ENCODE data around the gene KAT6B. TPM values are rescaled to one million over a fixed set of nuclear protein-coding genes. Genes with fewer than 3 reads are reported as not detected.

KAT6B gene
- total RNA-seq, 1 donor from 2014 or later: 21.7 TPM

DNA sequence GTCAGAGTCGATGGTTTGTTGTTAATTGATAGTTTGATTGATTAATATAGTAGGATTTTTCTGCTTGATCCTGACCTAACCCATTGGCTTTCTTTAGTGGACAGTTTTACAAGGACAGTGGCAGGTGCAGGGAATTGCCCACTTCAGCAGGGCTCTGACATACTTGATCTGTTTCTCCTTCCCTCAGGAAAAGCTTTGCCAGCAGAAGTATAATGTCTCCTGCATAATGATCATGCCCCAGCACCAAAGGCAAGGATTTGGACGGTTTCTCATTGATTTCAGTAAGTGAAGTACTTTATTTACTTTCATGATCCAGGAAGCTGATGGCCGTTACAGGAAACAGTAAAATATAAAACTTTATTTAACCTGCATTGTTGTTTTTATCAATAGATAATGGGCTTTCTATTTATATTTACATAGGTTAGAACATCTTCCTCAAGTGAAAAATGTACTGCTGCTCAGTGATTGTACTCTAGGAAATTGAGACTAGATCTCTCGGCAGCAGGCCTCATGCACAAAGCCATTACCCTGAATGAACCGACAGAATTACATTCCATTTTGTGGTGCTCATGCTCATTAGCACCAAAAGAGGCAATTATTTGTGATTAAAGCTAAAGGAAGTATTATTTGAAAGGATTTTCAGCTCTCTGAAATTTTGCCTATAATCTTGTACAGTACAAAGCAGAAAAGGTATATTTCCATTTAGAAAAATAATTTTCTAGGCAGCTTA lies 162.6 kb downstream of the KAT6B start:
- no peaks in the 10 kb centered on the region for H3K27me3 Mint-ChIP-seq (ENCODE audit: low read depth, unreplicated experiment)
- Histone ChIP-seq H3K4me1 (ENCODE audit: insufficient read depth, low read length) (no peaks in the 10 kb centered on the region), H4K20me1 (ENCODE audit: insufficient read depth, low read length) (peaks cover 5% of the 10 kb centered on the region), H3K36me3 (ENCODE audit: insufficient read depth, low read length) (peaks cover 8% of the 10 kb centered on the region), H3K9ac (ENCODE audit: low read length) (no peak overlapping the region), H3K27me3 (ENCODE audit: insufficient read depth, low read length) (no peaks in the 10 kb centered on the region), H3K27ac (ENCODE audit: low read depth, low read length) (no peak overlapping the region), H3K79me2 (ENCODE audit: insufficient read depth, low read length) (no peaks in the 10 kb centered on the region), H3K9me3 (ENCODE audit: insufficient read depth, low read depth, low read length) (no peaks in the 10 kb centered on the region), H2AFZ (ENCODE audit: low read depth, low read length) (no peak overlapping the region), H3K4me2 (ENCODE audit: low read length) (no peak overlapping the region), H3K4me3 (ENCODE audit: insufficient read depth, low read depth, low read length) (no peak overlapping the region)
- no peaks in the 10 kb centered on the region for H3K9me3 Mint-ChIP-seq (ENCODE audit: unreplicated experiment)
- H3K4me3 Mint-ChIP-seq (ENCODE audit: unreplicated experiment): no peak overlapping the region
- H3K4me1 Mint-ChIP-seq (ENCODE audit: low read depth, unreplicated experiment): no peaks in the 10 kb centered on the region
- FAIRE-seq (no peak), DNase-seq (ENCODE audit: low read depth) (peak; percentile 5)
- H3K27ac Mint-ChIP-seq (ENCODE audit: unreplicated experiment): no peak overlapping the region
- peaks cover 13% of the 10 kb centered on the region for H3K36me3 Mint-ChIP-seq (ENCODE audit: low read depth, unreplicated experiment)
- no peak for TF ChIP-seq EZH2 (IDR thresholded peaks at IDR 0.05; ENCODE audit: insufficient read depth, low read length)
- TF ChIP-seq, protein P1, sequence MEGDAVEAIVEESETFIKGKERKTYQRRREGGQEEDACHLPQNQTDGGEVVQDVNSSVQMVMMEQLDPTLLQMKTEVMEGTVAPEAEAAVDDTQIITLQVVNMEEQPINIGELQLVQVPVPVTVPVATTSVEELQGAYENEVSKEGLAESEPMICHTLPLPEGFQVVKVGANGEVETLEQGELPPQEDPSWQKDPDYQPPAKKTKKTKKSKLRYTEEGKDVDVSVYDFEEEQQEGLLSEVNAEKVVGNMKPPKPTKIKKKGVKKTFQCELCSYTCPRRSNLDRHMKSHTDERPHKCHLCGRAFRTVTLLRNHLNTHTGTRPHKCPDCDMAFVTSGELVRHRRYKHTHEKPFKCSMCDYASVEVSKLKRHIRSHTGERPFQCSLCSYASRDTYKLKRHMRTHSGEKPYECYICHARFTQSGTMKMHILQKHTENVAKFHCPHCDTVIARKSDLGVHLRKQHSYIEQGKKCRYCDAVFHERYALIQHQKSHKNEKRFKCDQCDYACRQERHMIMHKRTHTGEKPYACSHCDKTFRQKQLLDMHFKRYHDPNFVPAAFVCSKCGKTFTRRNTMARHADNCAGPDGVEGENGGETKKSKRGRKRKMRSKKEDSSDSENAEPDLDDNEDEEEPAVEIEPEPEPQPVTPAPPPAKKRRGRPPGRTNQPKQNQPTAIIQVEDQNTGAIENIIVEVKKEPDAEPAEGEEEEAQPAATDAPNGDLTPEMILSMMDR (IDR thresholded peaks at IDR 0.05; ENCODE audit: insufficient read depth, low read depth, low read length): no peak

DNA sequence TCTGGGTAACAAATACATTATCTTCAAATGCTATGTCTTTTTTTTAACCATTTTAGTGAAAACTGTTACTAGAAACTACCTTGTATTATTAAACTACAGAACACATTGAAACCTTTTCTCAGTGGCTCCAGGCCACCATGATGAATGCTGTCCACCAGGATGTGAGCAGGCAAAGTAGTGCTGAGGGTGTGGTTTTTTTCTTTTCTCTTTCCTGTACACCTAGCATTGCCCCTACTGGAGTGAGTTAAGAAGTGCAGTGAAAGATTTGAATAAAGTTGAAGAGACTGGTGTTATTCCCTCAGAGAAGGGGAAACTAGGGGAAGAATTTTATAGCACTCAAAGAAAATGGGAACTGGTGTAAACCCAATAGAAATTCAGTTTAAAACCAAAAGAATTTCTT lies 165.0 kb downstream of the KAT6B start:
- no peak for DNase-seq (ENCODE audit: low read depth)
- no peak for TF ChIP-seq EZH2 (IDR thresholded peaks at IDR 0.05; ENCODE audit: insufficient read depth, low read length)
- TF ChIP-seq, protein P1 (IDR thresholded peaks at IDR 0.05; ENCODE audit: insufficient read depth, low read depth, low read length): peak; percentile 13
- H3K27me3 Mint-ChIP-seq (ENCODE audit: low read depth, unreplicated experiment): no peaks in the 10 kb centered on the region
- no peaks in the 10 kb centered on the region for H3K79me2 ChIP-seq (ENCODE audit: insufficient read depth, low read length)
- H3K4me1 ChIP-seq (ENCODE audit: insufficient read depth, low read length): no peaks in the 10 kb centered on the region
- H3K4me2 ChIP-seq (ENCODE audit: low read length): no peak overlapping the region
- no peaks in the 10 kb centered on the region for H3K4me1 Mint-ChIP-seq (ENCODE audit: low read depth, unreplicated experiment)
- FAIRE-seq: no peak
- no peak overlapping the region for H3K4me3 ChIP-seq (ENCODE audit: insufficient read depth, low read depth, low read length)
- H3K27me3 ChIP-seq (ENCODE audit: insufficient read depth, low read length): no peaks in the 10 kb centered on the region
- H3K36me3 ChIP-seq (ENCODE audit: insufficient read depth, low read length): peaks cover 8% of the 10 kb centered on the region
- H3K36me3 Mint-ChIP-seq (ENCODE audit: low read depth, unreplicated experiment): peaks cover 10% of the 10 kb centered on the region
- H3K27ac ChIP-seq (ENCODE audit: low read depth, low read length): no peak overlapping the region
- H3K9me3 ChIP-seq (ENCODE audit: insufficient read depth, low read depth, low read length): no peaks in the 10 kb centered on the region
- H3K4me3 Mint-ChIP-seq (ENCODE audit: unreplicated experiment): no peak overlapping the region
- H3K9ac ChIP-seq (ENCODE audit: low read length): no peak overlapping the region
- peaks cover 5% of the 10 kb centered on the region for H4K20me1 ChIP-seq (ENCODE audit: insufficient read depth, low read length)
- H3K9me3 Mint-ChIP-seq (ENCODE audit: unreplicated experiment): no peaks in the 10 kb centered on the region
- H3K27ac Mint-ChIP-seq (ENCODE audit: unreplicated experiment): no peak overlapping the region
- H2AFZ ChIP-seq (ENCODE audit: low read depth, low read length): no peak overlapping the region

DNA sequence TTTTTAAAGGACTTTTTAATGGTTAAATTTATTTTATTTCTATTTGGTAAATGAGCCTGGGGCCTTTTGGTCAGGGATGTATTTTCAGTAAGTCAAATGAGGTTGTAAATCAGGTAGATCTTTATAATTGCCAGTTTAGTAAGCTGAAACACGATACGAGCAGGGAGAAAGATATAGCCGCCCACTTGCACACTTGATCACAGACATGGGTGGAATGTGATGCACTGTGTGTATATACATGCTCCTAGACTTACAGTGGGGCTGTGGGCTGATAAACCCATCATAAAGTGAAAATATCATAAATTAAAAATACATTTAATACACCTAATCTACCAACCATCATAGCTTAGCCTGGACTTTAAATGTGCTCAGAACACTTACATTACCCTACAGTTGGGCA lies 165.7 kb downstream of the KAT6B start:
- Histone ChIP-seq H2AFZ (ENCODE audit: low read depth, low read length) (no peak overlapping the region), H3K36me3 (ENCODE audit: insufficient read depth, low read length) (peaks cover 8% of the 10 kb centered on the region), H3K79me2 (ENCODE audit: insufficient read depth, low read length) (no peaks in the 10 kb centered on the region), H3K27me3 (ENCODE audit: insufficient read depth, low read length) (no peaks in the 10 kb centered on the region), H3K4me1 (ENCODE audit: insufficient read depth, low read length) (no peaks in the 10 kb centered on the region), H3K4me2 (ENCODE audit: low read length) (no peak overlapping the region), H3K4me3 (ENCODE audit: insufficient read depth, low read depth, low read length) (no peak overlapping the region), H3K9ac (ENCODE audit: low read length) (no peak overlapping the region), H4K20me1 (ENCODE audit: insufficient read depth, low read length) (peaks cover 5% of the 10 kb centered on the region), H3K27ac (ENCODE audit: low read depth, low read length) (no peak overlapping the region), H3K9me3 (ENCODE audit: insufficient read depth, low read depth, low read length) (no peaks in the 10 kb centered on the region)
- Mint-ChIP-seq H3K27ac (ENCODE audit: unreplicated experiment) (no peak overlapping the region), H3K4me1 (ENCODE audit: low read depth, unreplicated experiment) (no peaks in the 10 kb centered on the region), H3K9me3 (ENCODE audit: unreplicated experiment) (no peaks in the 10 kb centered on the region), H3K27me3 (ENCODE audit: low read depth, unreplicated experiment) (no peaks in the 10 kb centered on the region), H3K4me3 (ENCODE audit: unreplicated experiment) (no peak overlapping the region), H3K36me3 (ENCODE audit: low read depth, unreplicated experiment) (peaks cover 10% of the 10 kb centered on the region)
- TF ChIP-seq EZH2 (IDR thresholded peaks at IDR 0.05; ENCODE audit: insufficient read depth, low read length): no peak
- TF ChIP-seq, protein P1 (IDR thresholded peaks at IDR 0.05; ENCODE audit: insufficient read depth, low read depth, low read length): no peak
- FAIRE-seq: no peak
- DNase-seq (ENCODE audit: low read depth): no peak

All from astrocyte (in vitro differentiated cells and primary cell).